CD14-positive monocyte (primary cell): ENCODE measurements around the gene RMI2. TPM values are rescaled to one million over a fixed set of nuclear protein-coding genes. Genes with fewer than 3 reads are reported as not detected.

Experiments
- DNase-seq, 3 donors: peaks; one replicate each; pipeline ENCODE4 v3.0.0-alpha.2; 2011 to 2022
- H2AFZ ChIP-seq: 2 replicates; pipeline ENCODE4 v1.6.0; 2012; ENCODE audit warnings: mild to moderate bottlenecking, low read depth, low read length, inconsistent platforms; ENCODE audit not compliant: insufficient read depth, poor library complexity, severe bottlenecking
- H3K27ac ChIP-seq, 2 donors: 1 replicate in 1 of 2; 2 replicates in 1 of 2; pipeline ENCODE4 v1.5.1; 2012 to 2013; ENCODE audit warnings: low read length in 2 of 2, control low read depth in 1 of 2, inconsistent platforms in 1 of 2, low read depth in 1 of 2, mild to moderate bottlenecking in 1 of 2
- H3K27me3 ChIP-seq, 2 donors: one replicate each; pipeline versions ENCODE4 v1.6.0 to v1.6.1; 2011 to 2013; ENCODE audit warnings: low read length in 2 of 2; ENCODE audit not compliant: control insufficient read depth in 2 of 2, insufficient read depth in 2 of 2
- H3K36me3 ChIP-seq, 2 donors: replicated peaks in 1 of 2; 1 replicate in 1 of 2; 2 replicates in 1 of 2; pipeline versions ENCODE4 v1.5.1 to v1.6.1; 2012 to 2013; ENCODE audit warnings: low read length in 2 of 2, control low read depth in 1 of 2, inconsistent platforms in 1 of 2, mild to moderate bottlenecking in 1 of 2; ENCODE audit not compliant: insufficient read depth in 2 of 2, control insufficient read depth in 1 of 2
- H3K4me1 ChIP-seq, 2 donors: 1 replicate in 1 of 2; 2 replicates in 1 of 2; pipeline versions ENCODE4 v1.5.1 to v1.6.1; 2012 to 2013; ENCODE audit warnings: low read length in 2 of 2, control low read depth in 1 of 2, inconsistent platforms in 1 of 2, mild to moderate bottlenecking in 1 of 2, moderate library complexity in 1 of 2; ENCODE audit not compliant: insufficient read depth in 2 of 2, control insufficient read depth in 1 of 2
- H3K4me2 ChIP-seq: replicated peaks from 2 replicates; pipeline ENCODE3; 2012; ENCODE audit warnings: low read length, moderate library complexity, mild to moderate bottlenecking; ENCODE audit not compliant: poor library complexity, severe bottlenecking; ENCODE audit errors: extremely low read depth
- H3K4me3 ChIP-seq, 3 experiments: fragments of 200-600 bp in 1 of 3; sonication (generic) in 1 of 3; replicated peaks in 1 of 3; 1 replicate in 2 of 3; 2 replicates in 1 of 3; pipeline ENCODE4 v1.5.1; 2011 to 2013; ENCODE audit warnings: low read length in 3 of 3, mild to moderate bottlenecking in 3 of 3, control low read depth in 2 of 3, low read depth in 2 of 3, inconsistent platforms in 1 of 3, moderate library complexity in 1 of 3
- H3K79me2 ChIP-seq: 2 replicates; pipeline ENCODE4 v1.6.0; 2012; ENCODE audit warnings: mild to moderate bottlenecking, control low read depth, inconsistent platforms, low read length, moderate library complexity; ENCODE audit not compliant: insufficient read depth
- H3K9ac ChIP-seq: 2 replicates; pipeline ENCODE4 v1.6.0; 2017; ENCODE audit warnings: low read length, mild to moderate bottlenecking; ENCODE audit not compliant: insufficient read depth, poor library complexity, severe bottlenecking
- H3K9me3 ChIP-seq, 2 donors: replicated peaks in 1 of 2; 1 replicate in 1 of 2; 2 replicates in 1 of 2; pipeline versions ENCODE4 v1.5.1 to v1.6.1; 2012 to 2013; ENCODE audit warnings: low read length in 2 of 2, control low read depth in 1 of 2; ENCODE audit not compliant: control insufficient read depth in 1 of 2, insufficient read depth in 1 of 2
- H4K20me1 ChIP-seq: 2 replicates; pipeline ENCODE4 v1.6.0; 2012; ENCODE audit warnings: mild to moderate bottlenecking, low read length, control low read depth, moderate library complexity; ENCODE audit not compliant: insufficient read depth
- H3K27ac Mint-ChIP-seq, 7 donors: one replicate each; pipeline ENCODE4 v1.8.0; 2020; ENCODE audit warnings: mild to moderate bottlenecking in 7 of 7, mixed read lengths in 7 of 7, moderate library complexity in 6 of 7, inconsistent platforms in 2 of 7
- H3K27me3 Mint-ChIP-seq, 3 donors: one replicate each; pipeline ENCODE4 v1.8.0; 2021 to 2022; ENCODE audit warnings: low read depth in 3 of 3, mild to moderate bottlenecking in 3 of 3, mixed read lengths in 3 of 3, moderate library complexity in 3 of 3, inconsistent platforms in 1 of 3
- H3K36me3 Mint-ChIP-seq, 2 donors: one replicate each; pipeline ENCODE4 v1.8.0; 2020; ENCODE audit warnings: mixed read lengths in 2 of 2, inconsistent platforms in 1 of 2, mild to moderate bottlenecking in 1 of 2
- H3K4me1 Mint-ChIP-seq: one replicate; pipeline ENCODE4 v1.8.0; 2020; ENCODE audit warnings: mild to moderate bottlenecking, mixed read lengths
- H3K4me3 Mint-ChIP-seq, 2 donors: one replicate each; pipeline ENCODE4 v1.8.0; 2020; ENCODE audit warnings: mild to moderate bottlenecking in 2 of 2, mixed read lengths in 2 of 2, moderate library complexity in 1 of 2
- H3K9me3 Mint-ChIP-seq, 7 donors: one replicate each; pipeline ENCODE4 v1.8.0; 2020 to 2022; ENCODE audit warnings: mixed read lengths in 7 of 7, mild to moderate bottlenecking in 6 of 7, moderate library complexity in 6 of 7, inconsistent platforms in 2 of 7
- WGBS: methylation state at CpG from one replicate; pipeline ENCODE4 v1.1.5; 2013; ENCODE audit warnings: missing lambda C conversion rate; ENCODE audit not compliant: insufficient coverage; 5-methylcytosine and 5-hydroxymethylcytosine counted together
- intact Hi-C, 2 donors: fragments of 100-400 bp; cut with micrococcal nuclease; formaldehyde crosslinking; loops; one replicate each; pipeline versions ENCODE4 v1.15.0 to v1.15.1; 2023
- polyA plus RNA-seq, 3 donors: library from polyadenylated mRNA; depleted of rRNA in 1 of 3; unstranded in 2 of 3; stranded (reverse) in 1 of 3; fragments of 300-500 nt in 2 of 3; fragments of >200 nt in 1 of 3; fragmentation: Illumina TruSeq in 2 of 3; gene quantifications; 1 replicate in 2 of 3; 2 replicates in 1 of 3; pipeline ENCODE4 v1.2.3, GENCODE V29; 2012 to 2021
- TF ChIP-seq, protein P1 (sequence below): fragments of 200-600 bp; IDR thresholded peaks from one replicate; pipeline ENCODE4 v1.8.0; 2022; ENCODE audit warnings: antibody characterized with exemption, mild to moderate bottlenecking

Gene RMI2
- polyA plus RNA-seq, 3 donors, result 0.17 to 0.24 (median 0.23) TPM

DNA sequence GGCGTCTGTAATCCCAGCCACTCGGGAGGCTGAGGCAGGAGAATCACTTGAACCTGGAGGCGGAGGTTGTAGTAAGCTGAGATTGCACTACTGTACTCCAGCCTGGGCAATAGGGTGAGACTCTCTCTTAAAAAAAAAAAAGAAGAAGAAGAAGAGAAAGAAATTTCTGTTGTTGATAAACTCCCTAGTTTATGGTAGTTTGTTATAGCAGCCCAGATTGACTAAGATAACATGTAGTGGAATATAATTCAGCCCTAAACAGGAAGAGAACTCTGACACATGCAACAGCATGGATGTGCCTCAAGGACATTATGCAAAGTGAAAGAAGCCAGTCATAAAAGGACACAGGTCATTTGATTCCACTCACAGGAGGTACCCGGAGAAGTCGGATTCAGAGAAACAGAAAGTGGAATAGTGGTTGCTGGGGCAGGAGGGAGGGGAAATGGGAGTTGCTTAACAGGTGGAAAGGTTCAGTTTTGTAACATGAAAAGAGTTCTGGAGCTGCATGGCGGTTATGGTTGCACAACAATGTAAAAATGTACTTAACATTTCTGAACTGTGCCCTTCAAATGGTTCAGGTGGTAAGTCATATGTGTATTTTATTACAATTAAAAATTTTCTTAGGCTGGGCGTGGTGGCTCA lies 38.1 kb upstream of the RMI2 start:
- Mint-ChIP-seq H3K9me3 (peaks cover 0 to 2% (median 0%) of the 10 kb centered on the region in 7 donors), H3K27ac (peak overlapping the region; percentile 55 to 88 (median 86)), H3K27me3 (peaks cover 0 to 12% (median 7%) of the 10 kb centered on the region in 3 donors), H3K36me3 (peaks cover 0 to 2% of the 10 kb centered on the region in 2 donors), H3K4me1 (peaks cover 67% of the 10 kb centered on the region), H3K4me3 (peak overlapping the region; percentile 44 to 56)
- H3K9me3 ChIP-seq, result no peaks in the 10 kb centered on the region
- peak overlapping the region; percentile 55 for H3K4me2 ChIP-seq
- H4K20me1 ChIP-seq, result no peaks in the 10 kb centered on the region
- WGBS, result 24% methylated on average over 5 of the region's 7 CpGs
- H3K27me3 ChIP-seq, result no peaks in the 10 kb centered on the region
- H3K4me3 ChIP-seq, result peak overlapping the region in 1 of 3 experiments; percentile 46
- no peak overlapping the region for H2AFZ ChIP-seq
- H3K36me3 ChIP-seq, result no peaks in the 10 kb centered on the region
- peak; percentile 77 to 83 (median 83) for DNase-seq
- intact Hi-C loops, result no loop called here
- H3K4me1 ChIP-seq, result peaks cover 71 to 74% of the 10 kb centered on the region in 2 donors
- peak overlapping the region; percentile 22 to 65 for H3K27ac ChIP-seq
- TF ChIP-seq, protein P1, sequence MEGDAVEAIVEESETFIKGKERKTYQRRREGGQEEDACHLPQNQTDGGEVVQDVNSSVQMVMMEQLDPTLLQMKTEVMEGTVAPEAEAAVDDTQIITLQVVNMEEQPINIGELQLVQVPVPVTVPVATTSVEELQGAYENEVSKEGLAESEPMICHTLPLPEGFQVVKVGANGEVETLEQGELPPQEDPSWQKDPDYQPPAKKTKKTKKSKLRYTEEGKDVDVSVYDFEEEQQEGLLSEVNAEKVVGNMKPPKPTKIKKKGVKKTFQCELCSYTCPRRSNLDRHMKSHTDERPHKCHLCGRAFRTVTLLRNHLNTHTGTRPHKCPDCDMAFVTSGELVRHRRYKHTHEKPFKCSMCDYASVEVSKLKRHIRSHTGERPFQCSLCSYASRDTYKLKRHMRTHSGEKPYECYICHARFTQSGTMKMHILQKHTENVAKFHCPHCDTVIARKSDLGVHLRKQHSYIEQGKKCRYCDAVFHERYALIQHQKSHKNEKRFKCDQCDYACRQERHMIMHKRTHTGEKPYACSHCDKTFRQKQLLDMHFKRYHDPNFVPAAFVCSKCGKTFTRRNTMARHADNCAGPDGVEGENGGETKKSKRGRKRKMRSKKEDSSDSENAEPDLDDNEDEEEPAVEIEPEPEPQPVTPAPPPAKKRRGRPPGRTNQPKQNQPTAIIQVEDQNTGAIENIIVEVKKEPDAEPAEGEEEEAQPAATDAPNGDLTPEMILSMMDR, result no peak
- no peaks in the 10 kb centered on the region for H3K79me2 ChIP-seq
- no peak overlapping the region for H3K9ac ChIP-seq

DNA sequence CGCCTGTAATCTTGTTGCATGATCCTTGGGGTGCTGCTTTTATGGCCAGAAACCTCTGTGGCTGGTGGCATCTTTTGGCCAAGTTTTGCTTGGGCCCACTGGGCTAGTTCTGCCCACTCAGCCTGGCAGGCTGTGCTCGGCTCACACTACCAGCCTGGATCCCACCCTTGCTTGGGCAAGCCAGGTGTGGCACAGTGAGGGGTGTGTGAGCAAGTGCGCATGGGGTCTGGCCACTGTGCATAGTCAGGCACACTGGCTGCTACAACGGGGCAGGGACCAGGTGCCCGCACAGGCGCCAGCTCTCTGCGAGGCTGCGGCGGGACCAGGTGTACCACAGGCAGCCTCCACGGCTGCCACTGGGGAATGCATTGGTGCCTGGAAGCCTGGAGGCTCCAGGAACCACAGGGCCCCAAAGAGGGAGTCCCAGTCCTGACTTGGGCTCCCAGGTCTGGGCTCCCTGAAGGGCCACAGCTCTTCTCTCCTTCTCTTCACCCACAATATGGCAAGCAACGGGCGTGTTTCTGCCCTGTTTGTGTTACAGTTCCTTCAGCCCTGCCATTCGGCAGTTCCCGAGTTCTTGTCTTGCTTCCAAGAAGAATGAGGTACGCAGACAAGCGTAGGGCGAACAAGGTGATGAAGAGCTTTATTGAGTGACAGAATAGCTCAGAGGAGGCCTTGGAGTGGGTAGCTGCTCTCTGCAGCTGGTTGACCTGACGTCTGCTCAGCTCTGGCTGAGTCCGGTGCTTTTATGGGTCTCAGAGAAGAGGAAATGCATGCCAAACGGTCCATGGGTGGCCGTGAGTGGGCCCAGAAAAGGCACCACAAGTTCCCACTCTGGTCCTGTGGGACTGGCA lies 37.4 kb upstream of the RMI2 start:
- H3K27ac Mint-ChIP-seq, result peak overlapping the region in 5 of 7 donors; percentile 33 to 86 (median 77)
- peaks cover 0 to 2% of the 10 kb centered on the region in 2 donors for H3K36me3 Mint-ChIP-seq
- WGBS, result 68% methylated on average over 19 of the region's 21 CpGs
- H3K9me3 Mint-ChIP-seq, result peaks cover 0 to 2% (median 0%) of the 10 kb centered on the region in 7 donors
- no peaks in the 10 kb centered on the region for H3K79me2 ChIP-seq
- H3K27me3 Mint-ChIP-seq, result peaks cover 0 to 14% (median 12%) of the 10 kb centered on the region in 3 donors
- peak overlapping the region; percentile 8 for H2AFZ ChIP-seq
- no peak overlapping the region for H3K9ac ChIP-seq
- H3K4me1 ChIP-seq, result peaks cover 79 to 81% of the 10 kb centered on the region in 2 donors
- H4K20me1 ChIP-seq, result no peaks in the 10 kb centered on the region
- no peaks in the 10 kb centered on the region for H3K36me3 ChIP-seq
- H3K4me3 ChIP-seq, result peak overlapping the region in 1 of 3 experiments; percentile 46
- TF ChIP-seq, protein P1, result no peak
- peak overlapping the region; percentile 55 for H3K4me2 ChIP-seq
- H3K4me1 Mint-ChIP-seq, result peaks cover 74% of the 10 kb centered on the region
- intact Hi-C loops, result no loop called here
- H3K27me3 ChIP-seq, result no peaks in the 10 kb centered on the region
- H3K9me3 ChIP-seq, result no peaks in the 10 kb centered on the region
- no peak for DNase-seq
- H3K4me3 Mint-ChIP-seq, result peak overlapping the region in 1 of 2 donors; percentile 57
- H3K27ac ChIP-seq, result peak overlapping the region; percentile 22 to 65
